ENCODE results near the gene IQSEC1.

Gene IQSEC1

DNA sequence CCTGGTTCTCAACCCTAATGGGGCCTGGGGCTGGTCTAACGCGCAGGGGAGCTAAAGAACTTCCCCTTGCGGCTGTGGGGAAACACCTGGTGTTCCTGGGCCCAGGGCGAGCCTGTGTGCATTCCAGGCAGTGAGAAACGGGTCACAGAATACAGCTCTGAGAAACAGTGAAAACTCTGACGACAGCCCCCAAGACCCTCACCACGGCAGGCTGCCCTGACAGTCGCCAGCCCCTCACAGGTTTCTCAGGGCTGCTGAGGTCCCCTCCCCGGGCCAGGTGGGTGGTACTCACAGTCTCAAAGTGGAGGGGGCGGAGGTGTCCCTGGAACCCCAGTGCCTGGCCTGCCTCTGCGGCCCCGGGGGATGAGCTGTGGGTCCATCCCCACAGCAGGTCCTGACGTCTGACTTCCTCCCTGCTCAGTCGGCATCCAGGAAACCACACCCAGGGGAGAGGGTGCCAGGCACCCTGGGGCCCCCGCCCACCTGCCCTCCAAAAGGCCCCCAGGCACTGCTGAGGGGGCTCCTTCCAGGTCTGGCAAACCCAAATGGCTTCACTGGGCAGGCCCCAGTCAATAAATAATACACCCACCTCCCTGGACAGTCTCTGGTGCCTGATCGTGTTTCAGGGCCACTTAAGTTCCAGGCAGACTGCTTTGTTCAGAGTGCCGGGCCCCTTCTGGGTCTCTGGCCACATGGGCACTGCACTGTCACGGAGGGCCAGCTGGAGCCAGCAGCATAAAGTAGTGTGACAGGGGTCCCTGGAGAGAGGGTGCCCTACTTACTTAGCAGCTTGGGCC is 57.7 kb downstream of the IQSEC1 start:
- no peak for DNase-seq (ENCODE audit: low read depth)

DNA sequence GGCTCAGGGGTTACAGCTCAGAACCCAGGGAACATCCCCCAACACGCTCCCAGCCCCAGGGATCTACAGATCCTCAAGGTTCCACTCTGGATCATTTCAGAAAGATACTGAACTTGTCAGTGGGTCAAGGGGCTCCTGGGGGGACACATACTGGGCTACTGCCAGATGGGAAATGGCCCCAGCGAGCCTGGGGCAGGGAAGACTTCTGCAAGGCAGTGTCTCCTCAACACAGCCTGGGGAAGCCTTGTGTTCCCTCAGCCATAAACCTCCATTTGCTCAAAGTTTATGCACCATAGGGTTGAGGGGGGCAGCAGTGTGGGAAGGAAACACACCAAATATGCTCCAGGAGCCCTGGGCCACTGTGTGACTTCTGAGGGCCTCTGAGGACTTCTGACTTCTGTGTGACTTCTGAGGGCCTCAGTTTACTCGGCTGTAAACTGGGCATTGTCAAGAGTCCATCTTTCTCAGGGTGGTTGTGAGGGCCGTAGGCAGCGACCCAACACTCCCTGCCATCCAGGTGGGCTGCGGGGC is 58.4 kb downstream of the IQSEC1 start:
- DNase-seq (ENCODE audit: low read depth): no peak

DNA sequence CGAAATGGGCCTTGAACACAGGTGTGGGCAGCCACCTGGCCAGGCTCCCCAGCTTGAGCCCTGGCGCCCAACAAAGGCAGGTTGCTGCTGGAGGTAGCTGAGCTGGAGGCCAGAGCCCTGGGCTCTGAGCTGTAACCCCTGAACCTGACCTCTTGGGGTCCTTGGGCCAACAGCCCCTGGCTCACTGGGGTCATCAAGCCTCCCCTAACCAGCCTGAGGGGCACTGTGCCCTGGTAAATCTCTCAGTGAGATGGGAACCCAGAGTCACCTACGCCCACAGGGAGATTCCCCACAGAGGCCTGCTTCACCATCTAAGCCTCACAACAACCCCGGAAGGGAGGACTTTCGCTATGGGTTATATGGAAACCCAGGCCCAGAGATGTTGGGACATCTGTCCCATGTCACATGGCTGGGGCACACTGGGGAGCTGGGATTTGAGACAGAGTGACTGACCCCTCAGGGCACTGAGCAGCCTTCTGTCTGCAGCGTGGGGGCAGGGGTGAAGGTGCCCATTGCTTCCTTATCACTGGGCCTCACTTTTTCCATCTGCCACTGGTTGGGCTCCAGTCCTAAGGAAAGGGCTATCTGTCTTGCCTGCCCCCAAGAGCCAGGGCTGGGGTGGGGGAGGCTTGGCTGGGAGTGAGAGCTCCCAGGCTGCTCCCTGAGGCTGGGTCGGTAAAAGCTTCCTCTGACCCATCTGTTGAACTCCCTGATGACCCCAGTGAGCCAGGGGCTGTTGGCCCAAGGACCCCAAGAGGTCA is 59.1 kb downstream of the IQSEC1 start:
- DNase-seq (ENCODE audit: low read depth): no peak

DNA sequence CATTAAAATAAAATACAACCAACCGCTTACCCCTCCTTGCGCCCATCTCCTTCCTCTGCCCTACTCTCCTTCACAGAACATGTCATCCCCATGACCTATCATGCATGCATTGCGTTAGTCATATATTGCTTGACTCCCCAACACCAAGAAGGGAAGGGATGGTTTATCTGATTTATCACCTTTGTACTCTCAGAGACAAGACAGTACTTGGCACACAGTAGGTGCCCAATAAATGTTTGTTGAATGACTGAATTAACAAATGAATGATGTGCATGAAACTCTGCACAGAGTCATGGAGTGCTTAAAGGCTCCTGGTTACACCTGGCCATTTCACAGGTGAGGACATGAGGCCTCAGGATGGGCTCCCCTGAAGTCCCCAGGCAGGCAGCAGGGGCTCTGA is 59.7 kb downstream of the IQSEC1 start:
- DNase-seq (ENCODE audit: low read depth): no peak

DNA sequence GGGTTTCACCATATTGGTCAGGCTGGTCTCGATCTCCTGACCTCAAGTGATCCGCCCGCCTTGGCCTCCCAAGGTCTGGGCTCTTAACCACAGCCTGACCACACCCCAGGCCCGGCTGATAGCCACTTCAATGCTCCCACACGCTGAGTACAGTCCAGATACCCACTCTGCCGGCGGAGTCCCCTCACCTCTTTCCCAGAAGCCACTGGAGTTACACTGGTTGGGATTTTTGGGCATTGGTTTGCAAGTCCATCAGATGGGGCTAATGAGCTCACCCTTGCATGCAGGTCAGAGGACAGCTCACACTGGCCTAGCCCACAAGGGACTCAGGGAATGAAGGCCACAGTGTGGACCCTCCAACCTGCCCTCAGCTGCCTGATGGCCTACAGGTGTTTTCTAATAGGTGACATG is 60.1 kb downstream of the IQSEC1 start:
- no peak for DNase-seq (ENCODE audit: low read depth)

DNA sequence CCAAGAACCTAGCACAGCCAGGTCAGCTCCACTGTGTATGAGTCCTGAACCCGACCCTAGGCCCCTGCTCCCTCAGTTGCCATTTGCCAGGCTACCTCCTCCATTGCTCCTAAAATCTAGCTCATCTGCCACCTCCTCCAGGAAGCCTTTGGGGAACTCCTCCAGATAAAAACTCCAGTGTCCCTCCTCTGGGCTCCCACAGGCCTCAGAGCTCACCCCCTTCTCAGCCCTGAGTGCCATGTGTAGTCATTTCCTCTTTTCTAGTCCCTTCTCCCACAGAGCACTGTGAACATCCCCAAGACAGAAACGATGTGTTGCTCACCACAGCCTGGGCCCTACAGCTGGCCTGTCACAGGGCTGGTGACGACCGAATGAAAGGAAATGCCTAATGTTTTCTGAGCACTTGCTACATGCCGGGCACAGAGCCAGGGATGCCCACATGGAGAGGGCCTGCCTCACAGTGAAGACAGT is 61.0 kb downstream of the IQSEC1 start:
- no peak for DNase-seq (ENCODE audit: low read depth)

DNA sequence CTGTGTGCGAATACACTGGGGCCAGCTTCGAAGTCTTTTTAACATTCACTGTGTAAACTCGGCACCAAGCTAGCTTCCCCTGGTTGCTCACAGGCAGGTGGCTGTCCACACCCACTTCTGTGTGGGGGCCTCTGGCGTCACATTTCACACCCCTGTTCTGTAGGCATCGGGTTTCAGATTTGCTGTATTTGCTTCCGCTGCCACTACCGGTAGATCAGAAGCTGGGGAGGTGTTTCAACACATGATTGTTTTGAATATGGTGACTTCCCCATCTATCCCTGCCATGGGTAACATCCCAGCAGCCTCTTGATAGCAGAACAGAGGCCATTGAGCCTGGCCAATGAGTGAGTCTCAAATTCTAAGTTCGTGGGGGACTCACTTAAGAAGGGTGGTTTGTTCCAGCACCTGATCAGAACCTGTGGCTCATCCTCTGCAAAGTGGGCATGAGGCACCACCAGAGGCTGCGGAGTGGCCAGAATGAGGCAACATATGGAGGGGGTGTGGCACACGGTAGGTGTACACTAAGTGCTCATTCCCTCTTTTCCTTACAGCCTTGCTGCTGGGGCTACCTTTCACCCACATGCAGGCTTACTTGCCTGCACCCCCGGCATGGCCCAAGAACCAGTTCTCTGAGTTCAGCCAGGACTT is 61.5 kb downstream of the IQSEC1 start:
- no peak for DNase-seq (ENCODE audit: low read depth)

DNA sequence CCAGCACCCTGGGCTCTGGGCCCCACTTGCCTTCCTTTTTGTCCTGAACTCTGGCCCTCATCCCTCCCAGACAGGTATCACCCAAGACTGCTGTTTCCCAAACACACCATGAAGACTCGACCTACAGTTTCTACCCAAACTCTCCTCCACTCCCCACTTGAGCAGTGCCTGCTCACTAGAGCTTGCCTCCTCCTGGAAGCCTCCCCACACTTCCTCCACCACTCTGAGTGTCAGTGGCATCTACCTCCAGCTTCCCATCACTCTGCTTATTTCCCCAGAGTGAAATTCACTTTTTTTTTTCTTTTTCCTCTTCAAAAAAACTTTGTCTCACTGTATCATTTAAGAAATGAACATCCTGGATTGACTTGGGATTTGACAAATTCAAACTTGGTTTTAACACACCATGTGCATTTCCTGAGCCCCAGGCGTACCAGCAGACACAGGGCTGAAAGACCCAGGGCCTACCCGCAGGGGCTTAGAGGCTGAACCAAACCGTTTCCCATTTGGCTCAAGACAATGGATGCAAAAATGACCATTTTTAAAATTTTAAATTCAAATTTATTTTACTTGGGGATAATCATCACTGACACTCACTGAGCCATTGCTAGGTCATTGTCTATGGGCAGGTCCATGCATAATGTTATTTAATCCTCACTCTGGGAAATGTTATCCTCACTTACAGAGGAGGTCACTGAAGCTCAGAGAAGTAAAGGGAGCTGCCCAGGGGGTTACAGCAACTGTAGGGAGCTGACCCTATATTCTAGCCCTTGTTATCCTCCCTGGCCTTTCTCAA is 62.3 kb downstream of the IQSEC1 start:
- DNase-seq (ENCODE audit: low read depth): no peak

DNA sequence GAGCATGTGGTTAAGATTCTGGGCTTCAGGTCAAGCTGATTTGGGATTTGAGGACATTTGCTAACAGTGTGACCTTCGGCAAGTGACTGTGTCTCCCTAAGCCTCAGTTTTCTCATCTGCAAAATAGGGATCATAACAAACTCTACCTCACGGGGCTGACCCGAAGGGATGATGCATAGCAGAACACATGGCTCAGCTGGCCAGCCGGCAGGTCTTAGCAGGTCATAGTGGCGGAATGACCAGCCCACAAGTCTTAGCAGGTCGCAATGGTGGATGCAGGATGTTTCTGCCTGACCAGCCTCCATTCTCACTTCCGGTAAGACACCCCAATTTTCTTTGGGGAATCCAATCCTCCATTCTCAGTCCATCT is 63.3 kb downstream of the IQSEC1 start:
- DNase-seq (ENCODE audit: low read depth): no peak

DNA sequence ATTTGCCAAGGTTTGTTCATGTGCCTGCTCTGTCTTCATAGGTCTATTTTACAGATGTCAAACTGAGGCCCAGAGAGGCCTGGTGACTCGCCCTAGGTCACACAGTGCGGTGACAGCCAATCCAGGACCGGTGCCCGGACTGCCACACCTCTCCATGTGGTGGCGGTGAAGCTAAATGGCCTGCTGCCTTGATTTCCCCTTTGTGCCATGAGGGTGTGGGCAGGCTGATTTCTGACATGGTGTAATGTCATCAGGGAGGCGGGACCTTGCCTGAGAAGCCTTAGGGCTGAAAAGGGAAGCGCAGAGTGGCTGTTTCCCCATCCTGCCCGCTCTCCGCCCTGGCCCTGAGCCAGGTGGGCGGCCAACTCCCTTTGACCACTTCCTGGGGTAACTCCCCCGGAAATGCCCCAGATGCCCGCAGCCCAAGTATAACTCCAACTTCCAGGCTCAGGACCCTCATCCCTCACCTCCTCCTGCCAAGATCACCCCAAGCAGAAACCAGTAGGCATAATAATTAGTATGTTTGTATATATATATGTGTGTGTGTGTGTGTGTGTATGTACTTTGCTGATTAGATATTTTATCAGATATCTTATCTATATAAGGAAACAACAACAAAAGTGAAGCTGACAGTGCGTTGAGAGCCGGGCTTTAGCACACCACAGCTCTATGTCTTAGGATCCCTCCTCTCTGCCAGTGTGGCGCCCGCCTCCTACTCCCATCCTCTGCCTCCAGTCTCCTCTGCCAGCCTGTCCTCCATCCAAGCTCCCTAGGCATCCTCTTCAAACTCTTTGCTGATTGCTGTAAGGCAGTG is 63.9 kb downstream of the IQSEC1 start:
- DNase-seq (ENCODE audit: low read depth): no peak

DNA sequence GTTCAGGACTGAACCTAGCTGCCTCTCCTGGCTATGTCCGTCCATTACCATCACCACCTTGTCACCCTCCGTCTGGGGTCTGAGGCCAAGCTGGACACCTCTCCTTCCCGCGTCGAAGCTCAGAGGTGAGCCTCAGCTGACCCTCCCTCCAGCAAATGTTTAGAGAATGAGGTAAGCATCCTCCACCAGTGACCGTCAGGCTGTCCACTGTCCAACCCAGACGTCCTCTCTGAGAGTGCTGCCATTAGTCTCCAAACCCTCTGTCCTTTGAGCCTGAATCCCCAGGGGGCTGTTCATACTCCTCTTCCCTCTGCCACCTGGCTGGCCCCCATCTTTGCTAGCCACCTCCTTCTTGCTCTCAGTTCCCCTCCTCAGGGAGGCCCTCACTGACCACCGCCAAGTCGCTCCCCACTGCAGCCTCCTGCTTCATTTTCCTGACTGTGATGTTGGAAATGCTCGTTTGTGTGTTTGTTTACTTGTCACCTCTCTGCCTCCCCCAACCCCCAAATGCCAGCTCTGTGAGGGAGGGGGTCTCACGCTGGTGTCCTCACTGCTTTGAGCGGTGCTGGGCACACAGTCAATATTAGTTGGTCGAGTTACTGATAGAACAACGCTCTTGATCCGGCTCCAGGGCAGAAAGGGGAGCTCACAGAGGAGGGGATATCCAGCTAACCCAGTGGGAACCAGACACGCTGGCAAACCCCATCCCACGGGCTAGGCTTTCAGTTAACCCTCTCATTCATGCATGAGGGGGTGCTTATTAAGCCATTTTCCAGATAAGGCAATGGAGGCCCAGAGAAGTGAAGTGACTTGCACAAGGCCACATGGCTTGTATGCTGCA is 64.9 kb downstream of the IQSEC1 start:
- no peak for DNase-seq (ENCODE audit: low read depth)

DNA sequence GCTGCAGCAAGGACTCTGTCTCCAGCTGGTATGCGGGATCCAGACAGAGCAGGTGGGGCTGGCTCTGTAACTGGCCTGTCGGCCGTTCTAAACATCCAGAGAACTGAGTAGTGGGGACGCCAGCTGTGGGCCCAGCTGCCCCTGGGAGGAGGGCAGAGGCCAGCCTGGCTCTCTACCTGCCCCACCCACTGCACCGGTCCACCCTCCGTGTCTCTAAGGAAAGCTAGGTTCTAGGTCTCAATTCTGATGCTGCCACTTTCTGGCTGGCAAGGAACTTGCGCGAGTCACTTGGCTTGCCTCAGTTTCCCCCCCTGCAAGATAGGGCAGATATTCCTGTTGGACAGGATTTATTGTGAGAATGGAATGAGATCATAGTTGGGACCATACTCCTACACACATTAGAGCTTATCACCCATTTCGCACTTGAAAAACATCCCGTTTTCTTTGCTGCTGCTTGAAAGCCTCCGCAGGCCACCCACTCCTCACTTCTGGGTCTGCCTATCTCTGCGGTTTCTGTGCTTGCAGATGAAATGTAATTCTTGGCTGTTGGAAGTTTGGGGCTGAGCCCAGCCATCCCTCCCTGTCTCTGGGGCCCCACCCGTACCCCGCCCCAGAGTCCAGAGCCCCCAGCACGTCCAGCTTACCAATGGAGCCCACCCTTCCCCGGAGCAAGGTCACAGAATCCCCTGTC is 65.8 kb downstream of the IQSEC1 start:
- no peak for DNase-seq (ENCODE audit: low read depth)

DNA sequence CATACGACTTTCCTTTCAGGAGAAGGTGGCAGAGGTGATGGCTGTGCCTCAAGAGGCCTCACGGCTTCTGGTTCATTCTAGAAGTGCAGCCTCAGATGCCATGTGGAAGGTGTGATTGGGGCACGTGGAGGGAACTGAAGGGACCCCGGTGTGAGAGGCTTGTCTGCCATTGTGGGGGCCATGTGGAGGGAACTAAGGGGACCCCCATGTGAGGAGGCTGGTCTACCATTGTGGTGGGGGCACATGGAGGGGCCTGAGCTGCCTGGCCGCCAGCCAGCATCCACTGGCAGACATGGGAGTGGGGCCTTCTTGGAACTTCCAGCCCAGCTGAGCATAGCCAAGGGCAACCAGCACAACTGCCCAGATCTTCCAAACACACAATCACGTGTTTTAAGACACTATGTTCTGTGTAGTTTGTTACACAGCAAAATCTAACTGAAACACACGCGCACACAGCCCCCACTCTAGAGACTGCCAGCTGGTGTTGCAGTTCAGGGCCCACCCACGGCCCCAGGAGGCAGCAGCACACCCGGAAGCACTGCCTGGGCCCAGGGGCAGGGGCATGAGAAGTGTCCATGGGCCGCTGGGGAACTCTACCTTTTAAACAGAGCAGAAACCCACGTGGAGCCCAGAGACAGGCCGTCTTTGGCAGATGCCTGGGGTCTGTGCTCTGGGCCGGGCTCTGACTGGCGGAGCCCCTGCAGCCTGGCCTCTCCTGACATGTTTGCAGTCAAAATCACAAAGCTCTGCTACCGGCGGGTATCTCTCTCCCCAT is 66.8 kb downstream of the IQSEC1 start:
- no peak for DNase-seq (ENCODE audit: low read depth)

DNA sequence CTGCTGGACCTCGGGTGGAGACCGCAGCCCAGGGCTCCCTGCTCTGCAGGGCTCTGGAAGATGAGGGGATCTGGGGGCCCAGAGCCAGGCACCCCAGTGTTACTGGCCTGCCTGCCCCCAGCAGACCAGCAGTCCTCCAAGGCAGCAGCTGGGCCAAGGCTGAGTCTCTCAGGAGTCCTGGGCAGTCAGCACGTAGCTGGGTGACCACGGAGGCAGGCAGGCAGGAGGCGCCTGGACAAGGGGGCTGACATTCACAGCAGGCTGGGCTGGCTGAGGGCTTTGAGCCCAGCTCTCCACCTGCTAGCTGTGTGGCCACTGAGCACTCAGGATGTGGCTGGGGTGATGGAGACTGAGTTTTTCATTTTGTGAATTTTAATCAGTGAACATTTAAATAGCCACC is 67.9 kb downstream of the IQSEC1 start:
- no peak for DNase-seq (ENCODE audit: low read depth)

DNA sequence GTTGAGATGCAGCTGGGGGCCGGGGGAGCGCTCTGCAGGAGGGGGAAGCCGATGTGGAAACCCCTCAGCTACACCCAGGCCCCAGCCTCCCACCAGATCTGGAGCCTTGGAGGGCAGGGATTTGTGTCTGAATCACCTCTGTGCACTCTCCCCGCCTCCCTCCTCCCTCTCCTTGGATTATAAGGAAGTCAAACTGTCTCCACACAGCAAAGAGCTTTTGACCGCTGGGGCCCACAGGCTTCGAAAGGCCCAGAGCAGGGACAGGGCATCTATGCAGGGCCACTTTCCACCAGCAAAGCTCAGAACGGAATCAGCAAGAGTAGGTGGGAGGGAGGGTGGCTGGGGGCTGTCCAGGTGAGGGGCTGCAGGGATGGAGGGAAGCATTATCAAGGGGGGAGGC is 68.9 kb downstream of the IQSEC1 start:
- DNase-seq (ENCODE audit: low read depth): no peak

DNA sequence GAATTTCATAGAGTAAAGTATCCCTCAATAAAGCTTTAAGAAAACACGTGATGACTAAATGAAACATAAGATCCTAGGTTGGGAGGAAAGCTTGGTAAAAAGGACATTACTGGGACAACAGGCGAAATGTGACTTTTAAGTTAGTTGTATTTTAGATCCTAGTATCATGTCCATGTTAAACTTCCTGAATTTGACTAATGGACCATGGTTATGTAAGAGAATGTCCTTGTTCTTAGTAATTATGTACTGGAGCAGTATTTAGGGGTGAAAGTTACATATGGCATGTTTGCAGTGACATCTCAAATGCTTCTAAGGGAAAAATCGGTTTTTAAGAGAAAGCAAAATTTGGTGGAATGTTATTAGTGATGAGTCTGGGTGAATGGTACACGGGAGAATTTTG is 69.6 kb downstream of the IQSEC1 start:
- no peak for DNase-seq (ENCODE audit: low read depth)

DNA sequence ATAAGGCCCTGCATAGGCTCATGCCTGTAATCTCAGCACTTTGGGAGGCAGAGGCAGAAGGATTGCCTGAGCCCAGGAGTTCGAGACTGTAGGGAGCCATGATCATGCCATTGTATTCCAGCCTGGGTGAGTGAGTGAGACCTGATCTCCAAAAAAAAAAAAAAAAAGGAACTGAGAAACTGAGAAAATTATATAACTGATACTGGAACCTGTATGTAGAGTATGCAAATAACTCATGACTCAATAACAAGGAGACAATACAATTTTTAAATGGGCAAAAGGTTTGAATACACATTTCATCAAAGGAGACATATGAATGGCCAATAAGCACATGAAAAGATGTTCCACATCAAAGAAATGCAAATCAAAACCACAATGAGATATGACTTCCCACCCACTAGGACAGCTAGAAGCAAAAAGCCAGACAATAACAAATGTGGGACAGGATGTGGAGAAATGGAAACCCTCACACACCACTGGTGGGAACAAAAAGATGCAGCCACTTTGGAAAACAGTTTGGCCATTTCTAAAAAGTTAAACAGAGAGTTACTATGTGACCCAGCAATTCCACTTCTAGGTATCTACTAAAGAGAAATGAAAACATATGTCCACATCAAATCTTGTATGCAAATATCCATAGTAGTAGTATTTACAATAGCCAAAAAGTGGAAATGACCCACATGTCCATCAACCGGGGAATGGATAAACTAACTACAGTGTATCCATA is 70.7 kb downstream of the IQSEC1 start:
- no peak for DNase-seq (ENCODE audit: low read depth)
